Measurements from ENCODE around the gene KCNIP2. TPM values are rescaled to one million over a fixed set of nuclear protein-coding genes. Genes with fewer than 3 reads are reported as not detected.

KCNIP2 gene
- total and polyA plus RNA-seq, 2 of the 13 experiments (the other 11 are each of a cell fraction or from before 2014, with no cell fraction given), result 0.42 to 0.70 TPM

DNA sequence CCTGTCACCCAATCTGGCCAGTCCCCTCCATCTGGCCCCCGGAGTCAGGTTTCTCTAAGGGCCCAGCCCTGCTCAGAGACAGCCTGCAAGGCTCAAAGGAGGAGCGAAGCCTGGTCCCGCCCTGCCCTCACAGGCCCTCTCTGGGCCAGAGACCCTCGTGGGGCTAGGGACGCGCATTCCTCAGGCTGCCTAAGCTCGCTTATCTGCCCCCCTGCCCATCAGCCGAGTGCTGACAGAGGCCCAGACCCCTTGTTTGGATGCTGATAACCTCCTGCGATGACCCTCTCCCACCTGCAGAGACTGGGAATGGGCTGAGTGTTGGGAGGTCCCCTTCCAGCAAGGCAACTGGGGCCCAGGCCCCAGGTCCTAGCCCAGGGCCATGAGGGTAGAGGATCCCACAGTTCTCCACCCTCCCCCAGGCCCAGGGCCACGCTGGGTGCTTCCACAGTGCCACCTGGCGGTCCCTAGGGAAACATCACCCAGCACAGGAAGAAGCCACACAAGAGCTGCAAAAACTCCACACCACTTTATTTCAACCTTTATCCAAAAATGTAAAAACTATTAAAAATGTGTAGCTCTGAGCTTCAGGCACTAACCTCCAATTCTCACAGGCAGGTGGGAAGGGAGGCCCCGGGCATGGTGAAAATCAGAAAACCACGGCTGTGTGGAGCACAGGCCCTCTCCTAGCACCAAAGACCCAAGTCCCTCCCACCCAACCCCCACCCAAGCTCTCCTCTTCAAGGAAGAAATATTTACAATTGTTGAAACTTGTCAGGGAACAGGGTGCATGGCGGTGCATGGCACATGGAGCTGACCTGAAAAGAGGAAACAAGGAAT, 62.6 kb downstream of the KCNIP2 start:
- no TSS peak for BruUV-seq (replicated peaks)
- FAIRE-seq, result peak; percentile 46
- peak; percentile 35 for DNase-seq (ENCODE audit: low spot score)
- intact Hi-C loops (cut with micrococcal nuclease; ENCODE audit: unreplicated experiment), result loop anchor here (1.0 to 2.0 kb wide), 2 partner anchors 179 to 566 kb away; no protein-coding TSS in a partner anchor
- peaks cover 2 to 6% of the 10 kb centered on the region in 2 experiments; a peak in 4 of 5 replicates for H3K36me3 ChIP-seq (replicated peaks in 1 of 2; ENCODE audit: control insufficient read depth in 1 of 2, insufficient read depth in 2 of 2, low read length in 2 of 2)
- H3K4me2 ChIP-seq (ENCODE audit: low read depth, low read length), result peak overlapping the region; percentile 89
- 64% methylated on average over 12 of the region's 14 CpGs for WGBS (ENCODE audit: low lambda C conversion rate)
- peaks cover 0 to 3% of the 10 kb centered on the region in 2 experiments; a peak in 1 of 5 replicates for H3K27me3 ChIP-seq (ENCODE audit: control insufficient read depth in 1 of 2, insufficient read depth in 2 of 2, low read length in 2 of 2)
- H3K4me1 ChIP-seq (ENCODE audit: insufficient read depth, low read length), result peaks cover 58% of the 10 kb centered on the region
- H3K9me3 ChIP-seq (ENCODE audit: low read length), result no peaks in the 10 kb centered on the region
- peak; percentile 53 for ATAC-seq
- in situ Hi-C loops (cut with HindIII; ENCODE audit: extremely low pct_ligation_motif_present, low pct_unique_long_range_greater_than_20kb), result loop anchor here (5.0 kb wide), 2 partner anchors 179 to 569 kb away; no protein-coding TSS in a partner anchor
- peak overlapping the region in 1 of 3 experiments; percentile 28; a peak in 1 of 6 replicates for H3K4me3 ChIP-seq (replicated peaks in 1 of 3; ENCODE audit: insufficient read depth in 1 of 3, low read depth in 2 of 3, low read length in 3 of 3)
- H3K9ac ChIP-seq (ENCODE audit: insufficient read depth, low read depth, low read length), result no peak overlapping the region
- H2AFZ ChIP-seq (ENCODE audit: low read length), result no peak overlapping the region
- POLR2A ChIA-PET, result interaction anchor here (0.6 to 1.3 kb wide), 3 partner anchors 38 to 178 kb away, joined by 3 read pairs; no protein-coding TSS in a partner anchor
- H3K27ac ChIP-seq (ENCODE audit: extremely low read length, insufficient read depth, low read length), result no peak overlapping the region
- CTCF ChIA-PET (ENCODE audit: low intra/inter-chr PET ratio, low total read pairs), result interaction anchor here (4.0 kb wide), 1 partner anchor 178 kb away, joined by 28 read pairs; no protein-coding TSS in a partner anchor
- H4K20me1 ChIP-seq (ENCODE audit: insufficient read depth, low read length), result peaks cover 5% of the 10 kb centered on the region; the same call in 1 of the 2 replicates
- H3K79me2 ChIP-seq (ENCODE audit: insufficient read depth, low read length), result peaks cover 9% of the 10 kb centered on the region
- TF ChIP-seq SMC3 (IDR thresholded peaks at IDR 0.05; ENCODE audit: low read length) (peak; percentile 57), MEF2D (CRISPR knock-in tag; IDR thresholded peaks at IDR 0.05) (0 out of 2 replicates have a peak, but pooled peaks have one; percentile 28), STAG1 (CRISPR knock-in tag; IDR thresholded peaks at IDR 0.05) (peak; percentile 81), RXRA (CRISPR knock-in tag; IDR thresholded peaks at IDR 0.05) (0 out of 2 replicates have a peak, but pooled peaks have one; percentile 11), XRCC5 (optimal IDR thresholded peaks at IDR 0.05; ENCODE audit: low read length) (peak; percentile 71), GATAD2A (CRISPR knock-in tag; IDR thresholded peaks at IDR 0.05) (0 out of 2 replicates have a peak, but pooled peaks have one; percentile 12), SMARCC2 (IDR thresholded peaks at IDR 0.05) (no peak)
- TF ChIP-seq, protein P1, sequence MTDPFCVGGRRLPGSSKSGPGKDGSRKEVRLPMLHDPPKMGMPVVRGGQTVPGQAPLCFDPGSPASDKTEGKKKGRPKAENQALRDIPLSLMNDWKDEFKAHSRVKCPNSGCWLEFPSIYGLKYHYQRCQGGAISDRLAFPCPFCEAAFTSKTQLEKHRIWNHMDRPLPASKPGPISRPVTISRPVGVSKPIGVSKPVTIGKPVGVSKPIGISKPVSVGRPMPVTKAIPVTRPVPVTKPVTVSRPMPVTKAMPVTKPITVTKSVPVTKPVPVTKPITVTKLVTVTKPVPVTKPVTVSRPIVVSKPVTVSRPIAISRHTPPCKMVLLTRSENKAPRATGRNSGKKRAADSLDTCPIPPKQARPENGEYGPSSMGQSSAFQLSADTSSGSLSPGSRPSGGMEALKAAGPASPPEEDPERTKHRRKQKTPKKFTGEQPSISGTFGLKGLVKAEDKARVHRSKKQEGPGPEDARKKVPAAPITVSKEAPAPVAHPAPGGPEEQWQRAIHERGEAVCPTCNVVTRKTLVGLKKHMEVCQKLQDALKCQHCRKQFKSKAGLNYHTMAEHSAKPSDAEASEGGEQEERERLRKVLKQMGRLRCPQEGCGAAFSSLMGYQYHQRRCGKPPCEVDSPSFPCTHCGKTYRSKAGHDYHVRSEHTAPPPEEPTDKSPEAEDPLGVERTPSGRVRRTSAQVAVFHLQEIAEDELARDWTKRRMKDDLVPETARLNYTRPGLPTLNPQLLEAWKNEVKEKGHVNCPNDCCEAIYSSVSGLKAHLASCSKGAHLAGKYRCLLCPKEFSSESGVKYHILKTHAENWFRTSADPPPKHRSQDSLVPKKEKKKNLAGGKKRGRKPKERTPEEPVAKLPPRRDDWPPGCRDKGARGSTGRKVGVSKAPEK (CRISPR knock-in tag; IDR thresholded peaks at IDR 0.05; ENCODE audit: borderline replicate concordance), result peak; percentile 51; the same call in 1 of the 2 replicates
- TF ChIP-seq, protein P2, sequence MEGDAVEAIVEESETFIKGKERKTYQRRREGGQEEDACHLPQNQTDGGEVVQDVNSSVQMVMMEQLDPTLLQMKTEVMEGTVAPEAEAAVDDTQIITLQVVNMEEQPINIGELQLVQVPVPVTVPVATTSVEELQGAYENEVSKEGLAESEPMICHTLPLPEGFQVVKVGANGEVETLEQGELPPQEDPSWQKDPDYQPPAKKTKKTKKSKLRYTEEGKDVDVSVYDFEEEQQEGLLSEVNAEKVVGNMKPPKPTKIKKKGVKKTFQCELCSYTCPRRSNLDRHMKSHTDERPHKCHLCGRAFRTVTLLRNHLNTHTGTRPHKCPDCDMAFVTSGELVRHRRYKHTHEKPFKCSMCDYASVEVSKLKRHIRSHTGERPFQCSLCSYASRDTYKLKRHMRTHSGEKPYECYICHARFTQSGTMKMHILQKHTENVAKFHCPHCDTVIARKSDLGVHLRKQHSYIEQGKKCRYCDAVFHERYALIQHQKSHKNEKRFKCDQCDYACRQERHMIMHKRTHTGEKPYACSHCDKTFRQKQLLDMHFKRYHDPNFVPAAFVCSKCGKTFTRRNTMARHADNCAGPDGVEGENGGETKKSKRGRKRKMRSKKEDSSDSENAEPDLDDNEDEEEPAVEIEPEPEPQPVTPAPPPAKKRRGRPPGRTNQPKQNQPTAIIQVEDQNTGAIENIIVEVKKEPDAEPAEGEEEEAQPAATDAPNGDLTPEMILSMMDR (CRISPR knock-in tag; IDR thresholded peaks at IDR 0.05), result peak; percentile 92
- TF ChIP-seq, protein P3, sequence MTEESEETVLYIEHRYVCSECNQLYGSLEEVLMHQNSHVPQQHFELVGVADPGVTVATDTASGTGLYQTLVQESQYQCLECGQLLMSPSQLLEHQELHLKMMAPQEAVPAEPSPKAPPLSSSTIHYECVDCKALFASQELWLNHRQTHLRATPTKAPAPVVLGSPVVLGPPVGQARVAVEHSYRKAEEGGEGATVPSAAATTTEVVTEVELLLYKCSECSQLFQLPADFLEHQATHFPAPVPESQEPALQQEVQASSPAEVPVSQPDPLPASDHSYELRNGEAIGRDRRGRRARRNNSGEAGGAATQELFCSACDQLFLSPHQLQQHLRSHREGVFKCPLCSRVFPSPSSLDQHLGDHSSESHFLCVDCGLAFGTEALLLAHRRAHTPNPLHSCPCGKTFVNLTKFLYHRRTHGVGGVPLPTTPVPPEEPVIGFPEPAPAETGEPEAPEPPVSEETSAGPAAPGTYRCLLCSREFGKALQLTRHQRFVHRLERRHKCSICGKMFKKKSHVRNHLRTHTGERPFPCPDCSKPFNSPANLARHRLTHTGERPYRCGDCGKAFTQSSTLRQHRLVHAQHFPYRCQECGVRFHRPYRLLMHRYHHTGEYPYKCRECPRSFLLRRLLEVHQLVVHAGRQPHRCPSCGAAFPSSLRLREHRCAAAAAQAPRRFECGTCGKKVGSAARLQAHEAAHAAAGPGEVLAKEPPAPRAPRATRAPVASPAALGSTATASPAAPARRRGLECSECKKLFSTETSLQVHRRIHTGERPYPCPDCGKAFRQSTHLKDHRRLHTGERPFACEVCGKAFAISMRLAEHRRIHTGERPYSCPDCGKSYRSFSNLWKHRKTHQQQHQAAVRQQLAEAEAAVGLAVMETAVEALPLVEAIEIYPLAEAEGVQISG (CRISPR knock-in tag; IDR thresholded peaks at IDR 0.05), result 0 out of 2 replicates have a peak, but pooled peaks have one; percentile 24
- TF ChIP-seq, protein P4, sequence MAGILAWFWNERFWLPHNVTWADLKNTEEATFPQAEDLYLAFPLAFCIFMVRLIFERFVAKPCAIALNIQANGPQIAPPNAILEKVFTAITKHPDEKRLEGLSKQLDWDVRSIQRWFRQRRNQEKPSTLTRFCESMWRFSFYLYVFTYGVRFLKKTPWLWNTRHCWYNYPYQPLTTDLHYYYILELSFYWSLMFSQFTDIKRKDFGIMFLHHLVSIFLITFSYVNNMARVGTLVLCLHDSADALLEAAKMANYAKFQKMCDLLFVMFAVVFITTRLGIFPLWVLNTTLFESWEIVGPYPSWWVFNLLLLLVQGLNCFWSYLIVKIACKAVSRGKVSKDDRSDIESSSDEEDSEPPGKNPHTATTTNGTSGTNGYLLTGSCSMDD (CRISPR knock-in tag; IDR thresholded peaks at IDR 0.05), result no peak
